ENCODE data around the gene DHX57. TPM values are rescaled to one million over a fixed set of nuclear protein-coding genes. Genes with fewer than 3 reads are reported as not detected.
"Not testable (repeated sequence)": the region's sequence is repeated elsewhere in the genome, so short reads cannot be mapped to it uniquely, and the experiment has no call there.

The DHX57 gene
- total and polyA plus RNA-seq, 2 experiments from 2014 or later = 14.7 to 23.0 TPM

DNA sequence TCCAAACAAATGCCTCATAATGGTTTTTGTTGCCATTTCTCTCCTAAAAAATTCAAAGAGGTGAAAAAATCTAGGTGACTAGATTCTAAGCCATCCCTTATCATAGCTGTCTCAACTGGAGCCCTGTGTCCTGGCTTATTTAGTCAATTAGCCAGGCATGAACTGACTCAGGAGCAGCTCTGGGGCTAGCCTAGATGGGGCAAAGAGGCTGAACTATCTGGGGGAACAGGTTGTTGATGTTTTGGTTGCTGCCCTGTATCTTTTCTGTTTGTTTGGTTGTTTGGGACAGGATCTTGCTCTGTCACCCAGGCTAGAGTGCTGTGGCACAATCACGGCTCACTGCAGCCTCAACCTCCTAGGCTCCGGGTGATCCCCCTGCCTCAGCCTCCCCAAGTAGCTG is 83.0 kb downstream of the DHX57 start:
- Histone ChIP-seq H3K4me3 (no peak overlapping the region), H3K27me3 (no peaks in the 10 kb centered on the region), H3K9me3 (ENCODE audit: low read depth) (no peaks in the 10 kb centered on the region), H3K36me3 (no peaks in the 10 kb centered on the region), H3K27ac (no peak overlapping the region), H3K4me1 (ENCODE audit: low read depth) (no peaks in the 10 kb centered on the region)
- TF ChIP-seq, protein P1, sequence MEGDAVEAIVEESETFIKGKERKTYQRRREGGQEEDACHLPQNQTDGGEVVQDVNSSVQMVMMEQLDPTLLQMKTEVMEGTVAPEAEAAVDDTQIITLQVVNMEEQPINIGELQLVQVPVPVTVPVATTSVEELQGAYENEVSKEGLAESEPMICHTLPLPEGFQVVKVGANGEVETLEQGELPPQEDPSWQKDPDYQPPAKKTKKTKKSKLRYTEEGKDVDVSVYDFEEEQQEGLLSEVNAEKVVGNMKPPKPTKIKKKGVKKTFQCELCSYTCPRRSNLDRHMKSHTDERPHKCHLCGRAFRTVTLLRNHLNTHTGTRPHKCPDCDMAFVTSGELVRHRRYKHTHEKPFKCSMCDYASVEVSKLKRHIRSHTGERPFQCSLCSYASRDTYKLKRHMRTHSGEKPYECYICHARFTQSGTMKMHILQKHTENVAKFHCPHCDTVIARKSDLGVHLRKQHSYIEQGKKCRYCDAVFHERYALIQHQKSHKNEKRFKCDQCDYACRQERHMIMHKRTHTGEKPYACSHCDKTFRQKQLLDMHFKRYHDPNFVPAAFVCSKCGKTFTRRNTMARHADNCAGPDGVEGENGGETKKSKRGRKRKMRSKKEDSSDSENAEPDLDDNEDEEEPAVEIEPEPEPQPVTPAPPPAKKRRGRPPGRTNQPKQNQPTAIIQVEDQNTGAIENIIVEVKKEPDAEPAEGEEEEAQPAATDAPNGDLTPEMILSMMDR (IDR thresholded peaks at IDR 0.05; ENCODE audit: low read depth, low read length) = no peak
- DNase-seq (ENCODE audit: low read depth in 1 of 2, low spot score in 1 of 2) = no peak

GRCh38 chr2:38792321-38792720 is 83.4 kb downstream of the DHX57 start:
- not testable (repeated sequence) for DNase-seq (ENCODE audit: low read depth in 1 of 2, low spot score in 1 of 2)

DNA sequence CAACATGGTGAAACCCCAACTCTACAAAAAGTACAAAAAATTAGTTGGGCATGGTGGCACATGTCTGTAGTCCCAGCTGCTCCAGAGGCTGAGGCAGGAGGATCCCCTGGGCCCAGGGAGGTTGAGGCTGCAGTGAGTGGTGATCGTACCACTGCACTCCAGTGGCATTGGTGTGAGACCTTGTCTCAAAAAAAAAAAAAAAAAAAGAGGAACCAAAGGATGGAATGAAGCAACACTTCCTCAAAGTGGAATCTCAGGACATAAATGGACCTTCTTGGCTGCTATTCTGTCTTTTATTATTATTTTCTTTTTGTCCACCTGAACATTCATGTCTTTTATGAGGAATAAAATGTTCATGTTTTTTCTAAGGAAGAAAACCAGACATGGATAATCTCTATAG is 84.0 kb downstream of the DHX57 start:
- Histone ChIP-seq H3K36me3 (no peaks in the 10 kb centered on the region), H3K4me1 (ENCODE audit: low read depth) (no peaks in the 10 kb centered on the region), H3K9me3 (ENCODE audit: low read depth) (no peaks in the 10 kb centered on the region), H3K4me3 (no peak overlapping the region), H3K27me3 (no peaks in the 10 kb centered on the region), H3K27ac (no peak overlapping the region)
- DNase-seq (ENCODE audit: low read depth in 1 of 2, low spot score in 1 of 2) = no peak
- TF ChIP-seq, protein P1 (IDR thresholded peaks at IDR 0.05; ENCODE audit: low read depth, low read length) = no peak

More at GRCh38 chr2:38792321-38792720, 83.4 kb downstream of the DHX57 start:
- not testable (repeated sequence) for H3K4me1 ChIP-seq (ENCODE audit: low read depth); H3K4me3 ChIP-seq; H3K27ac ChIP-seq; H3K27me3 ChIP-seq; H3K36me3 ChIP-seq; H3K9me3 ChIP-seq (ENCODE audit: low read depth)

DNA sequence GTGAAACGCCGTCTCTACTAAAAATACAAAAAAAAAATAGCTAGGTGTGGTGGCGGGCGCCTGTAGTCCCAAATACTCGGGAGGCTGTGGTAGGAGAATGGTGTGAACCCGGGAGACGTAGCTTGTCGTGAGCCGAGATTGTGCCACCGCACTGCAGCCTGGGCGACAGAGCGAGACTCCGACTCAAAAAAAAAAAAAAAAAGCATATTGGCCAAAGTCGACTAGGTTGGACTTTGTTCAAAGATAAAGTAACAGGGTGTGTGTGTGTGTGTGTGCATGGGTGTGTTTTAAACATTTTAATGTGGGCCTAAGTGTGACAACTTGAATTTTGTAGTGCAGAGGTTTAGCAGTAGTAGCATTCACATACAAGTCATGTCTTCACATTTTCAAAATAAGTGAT is 86.0 kb downstream of the DHX57 start:
- no peaks in the 10 kb centered on the region for H3K9me3 ChIP-seq (ENCODE audit: low read depth)
- DNase-seq (ENCODE audit: low read depth in 1 of 2, low spot score in 1 of 2) = no peak
- no peaks in the 10 kb centered on the region for H3K36me3 ChIP-seq
- no peaks in the 10 kb centered on the region for H3K4me1 ChIP-seq (ENCODE audit: low read depth)
- no peaks in the 10 kb centered on the region for H3K27me3 ChIP-seq
- H3K27ac ChIP-seq = no peak overlapping the region
- TF ChIP-seq, protein P1 (IDR thresholded peaks at IDR 0.05; ENCODE audit: low read depth, low read length) = no peak
- no peak overlapping the region for H3K4me3 ChIP-seq

- H3K27me3 ChIP-seq = no peaks in the 10 kb centered on the region
- H3K4me1 ChIP-seq (ENCODE audit: low read depth) = no peaks in the 10 kb centered on the region
- H3K9me3 ChIP-seq (ENCODE audit: low read depth) = no peaks in the 10 kb centered on the region
- H3K4me3 ChIP-seq = no peak overlapping the region
- H3K36me3 ChIP-seq = no peaks in the 10 kb centered on the region
- no peak for DNase-seq (ENCODE audit: low read depth in 1 of 2, low spot score in 1 of 2)
- TF ChIP-seq, protein P1 (IDR thresholded peaks at IDR 0.05; ENCODE audit: low read depth, low read length) = no peak
- H3K27ac ChIP-seq = no peak overlapping the region
Observed at GRCh38 chr2:38788306-38788705, 87.4 kb downstream of the DHX57 start.

- Histone ChIP-seq H3K4me3 (no peak overlapping the region), H3K4me1 (ENCODE audit: low read depth) (peaks cover 3% of the 10 kb centered on the region), H3K9me3 (ENCODE audit: low read depth) (no peaks in the 10 kb centered on the region), H3K27me3 (no peaks in the 10 kb centered on the region), H3K27ac (peak overlapping the region; percentile 23), H3K36me3 (no peaks in the 10 kb centered on the region)
- TF ChIP-seq, protein P1 (IDR thresholded peaks at IDR 0.05; ENCODE audit: low read depth, low read length) = no peak
- peak in 1 of 2 donors; percentile 12 for DNase-seq (ENCODE audit: low read depth in 1 of 2, low spot score in 1 of 2)
Observed at GRCh38 chr2:38783586-38783985, 92.1 kb downstream of the DHX57 start.
